NCI-H2029 treated with DMSO at 0.1 percent for 48 hours (cell line): ENCODE measurements around the gene TLE4.

Experiments used
- DNase-seq: peaks from one replicate; lab custom pipeline; 2025; lab: John Stamatoyannopoulos, UW

TLE4 gene

GRCh38 chr9:79572032-79572607 lies 355 bp downstream of the TLE4 start:
- DNase-seq: no peak

GRCh38 chr9:79572608-79573411 lies 1.0 kb downstream of the TLE4 start:
- no peak for DNase-seq

GRCh38 chr9:79573412-79573923 lies 1.7 kb downstream of the TLE4 start:
- DNase-seq: no peak

GRCh38 chr9:79574136-79574535 lies 2.4 kb downstream of the TLE4 start:
- DNase-seq: no peak

- DNase-seq: no peak
Measured at GRCh38 chr9:79574781-79575180, 3.0 kb downstream of the TLE4 start.

GRCh38 chr9:79575547-79575946 lies 3.8 kb downstream of the TLE4 start:
- DNase-seq: no peak

- DNase-seq: no peak
Measured at GRCh38 chr9:79577969-79578723, 6.4 kb downstream of the TLE4 start.

- no peak for DNase-seq
Measured at GRCh38 chr9:79578891-79579290, 7.1 kb downstream of the TLE4 start.

- no peak for DNase-seq
Measured at GRCh38 chr9:79579624-79580023, 7.9 kb downstream of the TLE4 start.

GRCh38 chr9:79580055-79580454 lies 8.3 kb downstream of the TLE4 start:
- DNase-seq: no peak

- no peak for DNase-seq
Measured at GRCh38 chr9:79581388-79581787, 9.6 kb downstream of the TLE4 start.

- no peak for DNase-seq
Measured at GRCh38 chr9:79581794-79582193, 10.0 kb downstream of the TLE4 start.

- no peak for DNase-seq
Measured at GRCh38 chr9:79583952-79584654, 12.3 kb downstream of the TLE4 start.

GRCh38 chr9:79584655-79584982 lies 12.9 kb downstream of the TLE4 start:
- no peak for DNase-seq

- no peak for DNase-seq
Measured at GRCh38 chr9:79588488-79589223, 16.9 kb downstream of the TLE4 start.

- no peak for DNase-seq
Measured at GRCh38 chr9:79591458-79591857, 19.7 kb downstream of the TLE4 start.

GRCh38 chr9:79592726-79593493 lies 21.1 kb downstream of the TLE4 start:
- DNase-seq: no peak

GRCh38 chr9:79598562-79599345 lies 27.0 kb downstream of the TLE4 start:
- DNase-seq: no peak

- no peak for DNase-seq
Measured at GRCh38 chr9:79600466-79600865, 28.7 kb downstream of the TLE4 start.
